GM21360 (cell line): Measurements from ENCODE around the gene ZNF746.

Experiments used
- ATAC-seq: cut with Tn5 transposase; IDR thresholded peaks from one replicate; pipeline ENCODE4 v1.9.1; 2021; ENCODE audit warnings: mild to moderate bottlenecking, moderate library complexity; ENCODE audit not compliant: unreplicated experiment

ZNF746 gene

GRCh38 chr7:149430192-149430591, 67.4 kb downstream of the ZNF746 start:
- ATAC-seq = no peak

- ATAC-seq = no peak
These were observed 69.7 kb downstream of the ZNF746 start for GRCh38 chr7:149427893-149428292.

DNA sequence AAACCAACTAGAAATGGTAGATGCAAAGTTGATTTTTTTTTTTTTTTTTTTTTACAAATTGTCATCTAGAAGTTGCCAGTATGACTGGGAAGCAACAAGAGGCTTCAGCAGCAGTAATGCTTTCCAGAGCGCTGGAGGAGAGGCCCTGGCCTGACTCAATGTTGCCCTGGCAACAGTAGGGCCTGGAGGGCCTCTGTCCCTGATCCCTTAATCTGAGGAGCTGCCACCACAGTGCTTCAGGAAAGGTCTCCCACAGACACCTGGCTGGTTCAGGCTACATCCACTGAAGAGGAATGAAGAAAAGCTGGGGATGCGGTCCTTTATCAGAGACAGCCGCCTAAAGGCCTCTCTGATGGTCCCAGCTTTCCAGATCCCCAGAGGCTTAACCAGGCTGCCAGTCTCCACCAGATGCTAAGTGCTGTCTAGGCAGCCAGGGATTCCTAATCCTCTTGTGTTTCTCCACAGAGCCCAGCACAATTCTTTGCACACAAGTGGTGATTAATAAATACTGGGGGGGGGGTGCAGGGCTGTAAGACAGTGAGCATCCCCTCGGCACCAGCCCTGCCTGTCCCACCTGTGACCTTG, 70.4 kb downstream of the ZNF746 start:
- no peak for ATAC-seq

DNA sequence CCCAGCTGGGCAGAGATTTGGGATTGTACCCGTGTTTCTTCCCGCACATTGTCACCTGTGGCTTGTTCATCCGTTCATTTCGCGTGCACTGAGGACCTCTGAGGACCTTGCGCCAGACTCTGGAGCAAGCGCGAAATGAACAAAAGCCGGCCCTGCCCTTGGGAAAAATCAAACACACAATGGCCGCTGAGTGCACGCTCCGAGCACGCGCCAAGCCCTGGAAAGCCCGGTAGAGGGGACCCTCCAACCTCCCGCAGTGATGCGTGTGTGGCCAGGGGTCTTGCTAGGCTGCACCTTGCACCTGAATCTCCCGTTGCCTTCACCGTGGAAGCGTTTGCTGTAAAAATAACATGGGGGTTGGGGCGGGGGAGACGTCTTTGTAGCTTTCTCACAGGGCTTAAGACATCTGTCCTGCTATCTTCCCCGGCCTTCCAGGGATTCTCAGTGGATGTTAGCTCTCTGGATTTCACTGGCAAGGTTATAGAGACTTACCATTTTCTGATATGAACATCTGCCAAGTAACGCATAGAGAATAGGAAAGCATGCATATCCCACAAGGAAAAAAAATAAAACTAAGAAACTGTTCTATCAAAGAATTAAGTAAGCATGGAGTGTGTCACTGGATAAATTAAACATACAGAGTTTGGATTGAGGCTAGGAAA, 74.0 kb downstream of the ZNF746 start:
- no peak for ATAC-seq

DNA sequence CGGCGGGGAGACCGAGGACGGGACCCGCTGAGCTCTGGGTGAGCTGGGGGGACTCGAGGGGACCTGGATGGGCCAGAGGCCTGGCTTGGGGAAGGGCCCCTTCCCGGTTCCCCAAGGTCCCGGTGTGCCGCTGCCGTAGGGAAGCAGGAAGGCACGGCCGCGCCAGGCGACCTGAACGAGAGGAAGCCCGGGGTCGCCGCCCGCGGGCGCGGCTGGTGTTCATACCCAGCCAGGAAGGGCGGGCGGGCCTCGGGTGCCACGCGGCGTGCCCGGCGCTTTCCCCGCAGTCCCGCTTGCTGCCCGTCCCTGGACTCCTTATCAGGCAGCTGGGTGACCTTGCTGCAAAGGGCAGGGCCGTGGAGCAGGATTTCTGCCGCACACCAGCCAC, 74.7 kb downstream of the ZNF746 start:
- ATAC-seq = no peak
